OCI-LY1 (cell line): ENCODE data around the gene UACA.

ENCODE experiments used
- H2AFZ ChIP-seq: fragments of 200-600 bp; sonication (generic), shearing (Covaris generic); 2 replicates; pipeline ENCODE4 v1.6.0; 2014; ENCODE audit warnings: antibody characterized with exemption, mild to moderate bottlenecking, low read length
- H3F3A ChIP-seq: fragments of 200-600 bp; sonication (generic), shearing (Covaris generic); 2 replicates; pipeline ENCODE4 v1.6.0; 2014; ENCODE audit warnings: mild to moderate bottlenecking, antibody characterized with exemption, low read length, moderate library complexity; ENCODE audit not compliant: insufficient read depth
- H3K27ac ChIP-seq: fragments of 200-600 bp; sonication (generic); 2 replicates; pipeline ENCODE4 v1.5.1; 2014; ENCODE audit warnings: low read length, mixed run types, mild to moderate bottlenecking, low read depth; ENCODE audit not compliant: poor library complexity, severe bottlenecking
- H3K27me3 ChIP-seq: fragments of 200-600 bp; sonication (generic); 2 replicates; pipeline ENCODE4 v1.6.0; 2014; ENCODE audit warnings: antibody characterized with exemption, mild to moderate bottlenecking, low read length, moderate library complexity; ENCODE audit not compliant: insufficient read depth
- H3K36me3 ChIP-seq: fragments of 200-600 bp; sonication (generic); 2 replicates; pipeline ENCODE4 v1.6.1; 2014; ENCODE audit warnings: mild to moderate bottlenecking, antibody characterized with exemption, low read length, moderate library complexity, mixed read lengths; ENCODE audit not compliant: insufficient read depth
- H3K4me1 ChIP-seq: fragments of 200-600 bp; sonication (generic); 2 replicates; pipeline ENCODE4 v1.5.1; 2014; ENCODE audit warnings: mild to moderate bottlenecking, low read length, moderate library complexity; ENCODE audit not compliant: insufficient read depth, severe bottlenecking
- H3K4me2 ChIP-seq: fragments of 200-600 bp; sonication (generic), shearing (Covaris generic); 2 replicates; pipeline ENCODE4 v1.6.1; 2014; ENCODE audit warnings: low read length
- H3K4me3 ChIP-seq: fragments of 200-600 bp; sonication (generic); 2 replicates; pipeline ENCODE4 v1.5.1; 2014; ENCODE audit warnings: low read length, low read depth, mild to moderate bottlenecking, mixed read lengths; ENCODE audit not compliant: poor library complexity, severe bottlenecking
- H3K79me2 ChIP-seq: fragments of 200-600 bp; shearing (Covaris generic); 2 replicates; pipeline ENCODE4 v1.6.1; 2016; ENCODE audit warnings: mixed run types, low read length, mixed read lengths; ENCODE audit not compliant: insufficient read depth
- H3K9ac ChIP-seq: fragments of 200-600 bp; sonication (generic), shearing (Covaris generic); 2 replicates; pipeline ENCODE4 v1.6.1; 2014; ENCODE audit warnings: mild to moderate bottlenecking, low read length, mixed read lengths
- H3K9me2 ChIP-seq: fragments of 200-600 bp; sonication (generic), shearing (Covaris generic); 2 replicates; pipeline ENCODE4 v1.6.1; 2014; ENCODE audit warnings: low read depth, mild to moderate bottlenecking, low read length, mixed read lengths
- H3K9me3 ChIP-seq: fragments of 200-600 bp; shearing (Covaris generic); 2 replicates; pipeline ENCODE4 v1.6.1; 2014; ENCODE audit warnings: low read length, mixed read lengths
- H4K20me1 ChIP-seq: fragments of 200-600 bp; sonication (generic), shearing (Covaris generic); 2 replicates; pipeline ENCODE4 v1.6.0; 2016; ENCODE audit warnings: mild to moderate bottlenecking, low read length; ENCODE audit not compliant: insufficient read depth
- CTCF ChIP-seq: fragments of 200-600 bp; sonication (generic), shearing (Covaris generic); IDR thresholded peaks from 2 replicates; pipeline ENCODE4 v1.5.1; 2017; ENCODE audit warnings: mild to moderate bottlenecking, antibody characterized with exemption, low read length, moderate library complexity, mixed read lengths
- EZH2 ChIP-seq: fragments of 200-600 bp; sonication (generic), shearing (Covaris generic); IDR thresholded peaks from 2 replicates; pipeline ENCODE4 v1.8.0; 2017; ENCODE audit warnings: borderline replicate concordance, mixed run types, mild to moderate bottlenecking, antibody characterized with exemption, low read length, moderate library complexity, mixed read lengths

Gene UACA

DNA sequence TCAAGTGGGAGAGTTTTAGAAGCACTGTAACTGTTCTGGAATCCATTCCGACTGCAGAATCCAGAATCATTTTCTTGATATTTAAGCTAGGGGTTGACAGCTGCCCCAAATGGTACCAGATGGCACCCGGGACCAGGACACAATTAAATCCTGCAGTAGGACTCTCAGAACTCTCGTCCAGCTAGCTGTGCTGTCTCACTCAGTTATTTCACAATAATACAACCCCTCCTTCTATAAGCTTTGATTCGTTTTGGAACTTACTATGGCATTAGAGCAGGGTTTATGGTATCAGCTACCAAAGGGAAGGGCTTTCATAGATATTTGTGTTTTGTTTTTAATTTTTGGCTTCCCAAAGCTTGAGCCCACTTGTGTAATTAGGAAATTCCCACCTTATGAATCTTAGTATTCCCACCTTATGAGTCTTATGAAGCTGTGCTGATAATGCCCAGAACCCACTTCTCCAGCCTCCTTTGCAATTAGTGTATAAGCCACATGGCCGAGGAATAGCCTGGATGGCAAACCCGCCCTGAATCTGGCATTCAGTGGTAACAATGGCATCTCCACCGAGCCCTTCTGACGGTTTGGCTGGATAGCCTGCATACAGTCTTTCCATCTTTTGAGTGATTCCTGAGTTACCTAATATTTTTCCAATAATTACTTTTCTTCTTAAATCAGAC lies 120.1 kb downstream of the UACA start:
- no peaks in the 10 kb centered on the region for H3K9me2 ChIP-seq
- no peaks in the 10 kb centered on the region for H3K79me2 ChIP-seq
- TF ChIP-seq CTCF: no peak
- TF ChIP-seq EZH2: no peak
- no peaks in the 10 kb centered on the region for H4K20me1 ChIP-seq
- no peak overlapping the region for H3K4me3 ChIP-seq
- H3F3A ChIP-seq: no peaks in the 10 kb centered on the region
- 0 out of 2 replicates have a peak, but pooled peaks cover 5% of the 10 kb centered on the region for H3K27me3 ChIP-seq
- H3K27ac ChIP-seq: no peak overlapping the region
- H3K9ac ChIP-seq: no peak overlapping the region
- H3K4me2 ChIP-seq: no peak overlapping the region
- no peak overlapping the region for H2AFZ ChIP-seq
- H3K4me1 ChIP-seq: no peaks in the 10 kb centered on the region
- H3K36me3 ChIP-seq: no peaks in the 10 kb centered on the region
- no peaks in the 10 kb centered on the region for H3K9me3 ChIP-seq

- Histone ChIP-seq H3K36me3 (no peaks in the 10 kb centered on the region), H3K9me3 (no peaks in the 10 kb centered on the region), H3F3A (no peaks in the 10 kb centered on the region), H3K9me2 (no peaks in the 10 kb centered on the region), H3K4me3 (no peak overlapping the region), H3K27ac (no peak overlapping the region), H3K27me3 (no peaks in the 10 kb centered on the region), H2AFZ (no peak overlapping the region), H3K79me2 (no peaks in the 10 kb centered on the region), H3K9ac (no peak overlapping the region), H3K4me2 (no peak overlapping the region), H4K20me1 (no peaks in the 10 kb centered on the region), H3K4me1 (no peaks in the 10 kb centered on the region)
- TF ChIP-seq EZH2 (no peak), CTCF (no peak)
Measured at GRCh38 chr15:70636540-70637165, 126.7 kb downstream of the UACA start.

- no peak overlapping the region for H3K4me3 ChIP-seq
Measured at GRCh38 chr15:70635895-70636294, 127.5 kb downstream of the UACA start.

More at GRCh38 chr15:70635895-70636294, 127.5 kb downstream of the UACA start:
- H3F3A ChIP-seq: no peaks in the 10 kb centered on the region
- no peak overlapping the region for H2AFZ ChIP-seq
- no peaks in the 10 kb centered on the region for H3K9me2 ChIP-seq
- no peaks in the 10 kb centered on the region for H3K4me1 ChIP-seq
- no peak overlapping the region for H3K4me2 ChIP-seq
- H3K9ac ChIP-seq: no peak overlapping the region
- H3K27me3 ChIP-seq: no peaks in the 10 kb centered on the region
- H3K79me2 ChIP-seq: no peaks in the 10 kb centered on the region
- H3K27ac ChIP-seq: no peak overlapping the region
- TF ChIP-seq CTCF (no peak), EZH2 (no peak)
- H3K36me3 ChIP-seq: no peaks in the 10 kb centered on the region
- H3K9me3 ChIP-seq: no peaks in the 10 kb centered on the region
- H4K20me1 ChIP-seq: no peaks in the 10 kb centered on the region
